WTC11 (cell line): ENCODE data around the gene DISP2. TPM values are rescaled to one million over a fixed set of nuclear protein-coding genes. Genes with fewer than 3 reads are reported as not detected.

Experiments
- ATAC-seq: fragments of 200-7000 bp; cut with Tn5 transposase; 2 replicates; pipeline ENCODE4 v1.10.0; 2021; ENCODE audit warnings: mild to moderate bottlenecking, moderate library complexity
- CTCF ChIA-PET: fragments of 300-600 bp; sonication (Branson Sonifier 250); formaldehyde crosslinking; loops from one replicate; lab custom pipeline; 2021; ENCODE audit warnings: antibody characterized with exemption; lab: Charles Lee
- POLR2A ChIA-PET: fragments of 350-600 bp; sonication (Branson Sonifier 250); formaldehyde crosslinking; loops from one replicate; lab custom pipeline; 2021; ENCODE audit warnings: antibody characterized with exemption; lab: Charles Lee
- DNase-seq: peaks from one replicate; pipeline ENCODE4 v3.0.0; 2021; ENCODE audit warnings: low spot score
- H3K27ac Mint-ChIP-seq: 2 replicates; pipeline ENCODE4 v1.8.0; 2021; ENCODE audit warnings: mixed read lengths
- H3K27me3 Mint-ChIP-seq: 2 replicates; pipeline ENCODE4 v1.8.0; 2021; ENCODE audit warnings: low read depth, mild to moderate bottlenecking, moderate library complexity, mixed read lengths
- H3K36me3 Mint-ChIP-seq: 2 replicates; pipeline ENCODE4 v1.8.0; 2021; ENCODE audit warnings: mixed read lengths
- H3K4me1 Mint-ChIP-seq: 2 replicates; pipeline ENCODE4 v1.8.0; 2022; ENCODE audit warnings: mixed read lengths
- H3K4me3 Mint-ChIP-seq: 2 replicates; pipeline ENCODE4 v1.8.0; 2021; ENCODE audit warnings: mild to moderate bottlenecking, moderate library complexity, mixed read lengths
- H3K9me3 Mint-ChIP-seq: 2 replicates; pipeline ENCODE4 v1.8.0; 2021; ENCODE audit warnings: mixed read lengths
- CREB1 ChIP-seq: sonication (generic); formaldehyde crosslinking; IDR thresholded peaks from 2 replicates; pipeline ENCODE4 v1.8.0; 2023; ENCODE audit warnings: mild to moderate bottlenecking, missing genetic modification reagents
- CREM ChIP-seq: sonication (generic); formaldehyde crosslinking; IDR thresholded peaks from 2 replicates; pipeline ENCODE4 v1.8.1; 2022; ENCODE audit warnings: mild to moderate bottlenecking, missing genetic modification reagents, moderate library complexity
- ELF4 ChIP-seq: sonication (generic); formaldehyde crosslinking; IDR thresholded peaks from 2 replicates; pipeline ENCODE4 v1.8.1; 2022; ENCODE audit warnings: low read depth, mild to moderate bottlenecking, moderate library complexity, missing genetic modification reagents
- ETV6 ChIP-seq: sonication (generic); formaldehyde crosslinking; IDR thresholded peaks from 2 replicates; pipeline ENCODE4 v1.8.1; 2022; ENCODE audit warnings: mild to moderate bottlenecking, missing genetic modification reagents
- FOXK1 ChIP-seq: sonication (generic); formaldehyde crosslinking; IDR thresholded peaks from 2 replicates; pipeline ENCODE4 v1.8.0; 2022; ENCODE audit warnings: mild to moderate bottlenecking, moderate library complexity, missing genetic modification reagents
- FOXP1 ChIP-seq: sonication (generic); formaldehyde crosslinking; IDR thresholded peaks from 2 replicates; pipeline ENCODE4 v1.8.0; 2022; ENCODE audit warnings: missing genetic modification reagents, mild to moderate bottlenecking, moderate library complexity, borderline replicate concordance
- HMGA2 ChIP-seq: fragments of 250-450 bp; sonication (Bioruptor Pico); IDR thresholded peaks from 2 replicates; pipeline ENCODE4 v1.4.0; 2021; ENCODE audit warnings: mild to moderate bottlenecking, moderate library complexity
- NFE2L1 ChIP-seq: sonication (generic); formaldehyde crosslinking; IDR thresholded peaks from 2 replicates; pipeline ENCODE4 v1.8.1; 2023; ENCODE audit warnings: missing genetic modification reagents
- NR1H2 ChIP-seq: sonication (generic); formaldehyde crosslinking; IDR thresholded peaks from 2 replicates; pipeline ENCODE4 v1.9.0; 2021; ENCODE audit warnings: mild to moderate bottlenecking, moderate library complexity, missing genetic modification reagents
- NR2C2 ChIP-seq: sonication (generic); formaldehyde crosslinking; IDR thresholded peaks from 2 replicates; pipeline ENCODE4 v1.8.0; 2022; ENCODE audit warnings: mild to moderate bottlenecking, missing genetic modification reagents
- NR3C1 ChIP-seq: sonication (generic); formaldehyde crosslinking; conservative IDR thresholded peaks from 2 replicates; pipeline ENCODE4 v1.8.1; 2023; ENCODE audit warnings: low read depth, mild to moderate bottlenecking, missing genetic modification reagents
- SP1 ChIP-seq: sonication (generic); formaldehyde crosslinking; conservative IDR thresholded peaks from 2 replicates; pipeline ENCODE4 v1.8.1; 2022; ENCODE audit warnings: missing genetic modification reagents
- ZNF232 ChIP-seq: sonication (generic); formaldehyde crosslinking; IDR thresholded peaks from 2 replicates; pipeline ENCODE4 v1.8.0; 2022; ENCODE audit warnings: mild to moderate bottlenecking, missing genetic modification reagents
- ZNF317 ChIP-seq: sonication (generic); formaldehyde crosslinking; IDR thresholded peaks from 2 replicates; pipeline ENCODE4 v1.8.1; 2023; ENCODE audit warnings: low read depth, mild to moderate bottlenecking, moderate library complexity, missing genetic modification reagents, borderline replicate concordance
- total RNA-seq: library from RNA; stranded (reverse); gene quantifications from 3 replicates; pipeline ENCODE4 v1.2.3, GENCODE V29; 2021
- TF ChIP-seq, protein P1 (sequence below): sonication (generic); formaldehyde crosslinking; IDR thresholded peaks from 2 replicates; pipeline ENCODE4 v1.8.1; 2022; ENCODE audit warnings: low read depth, mild to moderate bottlenecking, moderate library complexity, missing genetic modification reagents, borderline replicate concordance
- TF ChIP-seq, protein P2 (sequence below): sonication (generic); formaldehyde crosslinking; IDR thresholded peaks from 2 replicates; pipeline ENCODE4 v1.8.1; 2023; ENCODE audit warnings: mild to moderate bottlenecking, missing genetic modification reagents, borderline replicate concordance
- TF ChIP-seq, protein P3 (sequence below): sonication (generic); formaldehyde crosslinking; IDR thresholded peaks from 2 replicates; pipeline ENCODE4 v1.8.0; 2023; ENCODE audit warnings: missing genetic modification reagents
- TF ChIP-seq, protein P4 (sequence below): sonication (generic); formaldehyde crosslinking; IDR thresholded peaks from 2 replicates; pipeline ENCODE4 v1.8.1; 2023; ENCODE audit warnings: mild to moderate bottlenecking, missing genetic modification reagents, moderate library complexity

Gene DISP2
- total RNA-seq, 1 experiment from 2014 or later = 3.5 TPM

DNA sequence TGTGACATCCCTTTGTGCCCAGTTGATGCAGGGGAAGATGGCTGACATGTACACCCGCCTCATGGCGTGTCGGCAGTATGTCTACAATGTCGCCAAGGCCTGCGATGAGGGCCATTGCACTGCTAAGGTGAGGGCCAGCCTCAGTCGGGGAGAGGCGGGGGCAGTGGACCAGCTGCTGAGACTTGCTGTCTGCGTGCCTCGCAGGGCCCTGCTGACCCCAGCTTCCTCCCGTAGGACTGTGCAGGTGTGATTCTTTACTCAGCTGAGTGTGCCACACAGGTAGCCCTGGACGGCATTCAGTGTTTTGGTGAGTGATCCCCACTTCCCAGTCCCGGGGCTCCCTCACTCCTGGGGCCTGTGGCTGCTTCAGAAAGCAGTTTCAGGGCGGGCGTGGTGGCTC is 58.0 kb downstream of the DISP2 start (continued):
- TF ChIP-seq, protein P1, sequence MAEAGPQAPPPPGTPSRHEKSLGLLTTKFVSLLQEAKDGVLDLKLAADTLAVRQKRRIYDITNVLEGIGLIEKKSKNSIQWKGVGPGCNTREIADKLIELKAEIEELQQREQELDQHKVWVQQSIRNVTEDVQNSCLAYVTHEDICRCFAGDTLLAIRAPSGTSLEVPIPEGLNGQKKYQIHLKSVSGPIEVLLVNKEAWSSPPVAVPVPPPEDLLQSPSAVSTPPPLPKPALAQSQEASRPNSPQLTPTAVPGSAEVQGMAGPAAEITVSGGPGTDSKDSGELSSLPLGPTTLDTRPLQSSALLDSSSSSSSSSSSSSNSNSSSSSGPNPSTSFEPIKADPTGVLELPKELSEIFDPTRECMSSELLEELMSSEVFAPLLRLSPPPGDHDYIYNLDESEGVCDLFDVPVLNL (CRISPR knock-in tag) = no peak
- TF ChIP-seq ZNF317 (no peak), NR3C1 (CRISPR knock-in tag) (no peak), HMGA2 (no peak), NFE2L1 (CRISPR knock-in tag) (no peak), FOXK1 (CRISPR knock-in tag) (no peak), ZNF232 (CRISPR knock-in tag) (no peak), SP1 (CRISPR knock-in tag) (no peak), NR2C2 (CRISPR knock-in tag) (no peak)
- TF ChIP-seq, protein P2, sequence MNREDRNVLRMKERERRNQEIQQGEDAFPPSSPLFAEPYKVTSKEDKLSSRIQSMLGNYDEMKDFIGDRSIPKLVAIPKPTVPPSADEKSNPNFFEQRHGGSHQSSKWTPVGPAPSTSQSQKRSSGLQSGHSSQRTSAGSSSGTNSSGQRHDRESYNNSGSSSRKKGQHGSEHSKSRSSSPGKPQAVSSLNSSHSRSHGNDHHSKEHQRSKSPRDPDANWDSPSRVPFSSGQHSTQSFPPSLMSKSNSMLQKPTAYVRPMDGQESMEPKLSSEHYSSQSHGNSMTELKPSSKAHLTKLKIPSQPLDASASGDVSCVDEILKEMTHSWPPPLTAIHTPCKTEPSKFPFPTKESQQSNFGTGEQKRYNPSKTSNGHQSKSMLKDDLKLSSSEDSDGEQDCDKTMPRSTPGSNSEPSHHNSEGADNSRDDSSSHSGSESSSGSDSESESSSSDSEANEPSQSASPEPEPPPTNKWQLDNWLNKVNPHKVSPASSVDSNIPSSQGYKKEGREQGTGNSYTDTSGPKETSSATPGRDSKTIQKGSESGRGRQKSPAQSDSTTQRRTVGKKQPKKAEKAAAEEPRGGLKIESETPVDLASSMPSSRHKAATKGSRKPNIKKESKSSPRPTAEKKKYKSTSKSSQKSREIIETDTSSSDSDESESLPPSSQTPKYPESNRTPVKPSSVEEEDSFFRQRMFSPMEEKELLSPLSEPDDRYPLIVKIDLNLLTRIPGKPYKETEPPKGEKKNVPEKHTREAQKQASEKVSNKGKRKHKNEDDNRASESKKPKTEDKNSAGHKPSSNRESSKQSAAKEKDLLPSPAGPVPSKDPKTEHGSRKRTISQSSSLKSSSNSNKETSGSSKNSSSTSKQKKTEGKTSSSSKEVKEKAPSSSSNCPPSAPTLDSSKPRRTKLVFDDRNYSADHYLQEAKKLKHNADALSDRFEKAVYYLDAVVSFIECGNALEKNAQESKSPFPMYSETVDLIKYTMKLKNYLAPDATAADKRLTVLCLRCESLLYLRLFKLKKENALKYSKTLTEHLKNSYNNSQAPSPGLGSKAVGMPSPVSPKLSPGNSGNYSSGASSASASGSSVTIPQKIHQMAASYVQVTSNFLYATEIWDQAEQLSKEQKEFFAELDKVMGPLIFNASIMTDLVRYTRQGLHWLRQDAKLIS (CRISPR knock-in tag) = no peak

DNA sequence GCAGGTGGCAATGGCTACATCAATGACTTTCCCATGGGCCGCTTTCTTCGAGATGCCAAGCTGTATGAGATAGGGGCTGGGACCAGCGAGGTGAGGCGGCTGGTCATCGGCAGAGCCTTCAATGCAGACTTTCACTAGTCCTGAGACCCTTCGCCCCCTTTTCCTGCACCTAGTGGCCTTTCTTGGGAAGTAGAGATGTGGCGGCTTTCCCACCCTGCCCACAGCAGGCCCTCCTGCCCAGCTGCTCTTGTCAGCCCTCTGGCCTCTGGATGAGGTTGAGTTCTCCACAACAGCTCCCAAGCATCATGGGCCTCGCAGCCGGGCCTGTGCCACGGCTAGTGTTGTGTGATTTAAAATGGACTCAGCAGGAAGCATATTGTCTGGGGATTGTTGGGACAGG is 60.1 kb downstream of the DISP2 start:
- peaks cover 14% of the 10 kb centered on the region for H3K4me1 Mint-ChIP-seq
- H3K27me3 Mint-ChIP-seq = no peaks in the 10 kb centered on the region
- TF ChIP-seq, protein P3, sequence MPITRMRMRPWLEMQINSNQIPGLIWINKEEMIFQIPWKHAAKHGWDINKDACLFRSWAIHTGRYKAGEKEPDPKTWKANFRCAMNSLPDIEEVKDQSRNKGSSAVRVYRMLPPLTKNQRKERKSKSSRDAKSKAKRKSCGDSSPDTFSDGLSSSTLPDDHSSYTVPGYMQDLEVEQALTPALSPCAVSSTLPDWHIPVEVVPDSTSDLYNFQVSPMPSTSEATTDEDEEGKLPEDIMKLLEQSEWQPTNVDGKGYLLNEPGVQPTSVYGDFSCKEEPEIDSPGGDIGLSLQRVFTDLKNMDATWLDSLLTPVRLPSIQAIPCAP (CRISPR knock-in tag) = no peak
- TF ChIP-seq CREM = no peak
- no peak for TF ChIP-seq NR1H2 (CRISPR knock-in tag)
- no peak for TF ChIP-seq SP1 (CRISPR knock-in tag)
- no peak for TF ChIP-seq FOXP1 (CRISPR knock-in tag)
- TF ChIP-seq, protein P4, sequence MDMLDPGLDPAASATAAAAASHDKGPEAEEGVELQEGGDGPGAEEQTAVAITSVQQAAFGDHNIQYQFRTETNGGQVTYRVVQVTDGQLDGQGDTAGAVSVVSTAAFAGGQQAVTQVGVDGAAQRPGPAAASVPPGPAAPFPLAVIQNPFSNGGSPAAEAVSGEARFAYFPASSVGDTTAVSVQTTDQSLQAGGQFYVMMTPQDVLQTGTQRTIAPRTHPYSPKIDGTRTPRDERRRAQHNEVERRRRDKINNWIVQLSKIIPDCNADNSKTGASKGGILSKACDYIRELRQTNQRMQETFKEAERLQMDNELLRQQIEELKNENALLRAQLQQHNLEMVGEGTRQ (CRISPR knock-in tag) = no peak
- H3K36me3 Mint-ChIP-seq = peaks cover 39% of the 10 kb centered on the region
- H3K27ac Mint-ChIP-seq = no peak overlapping the region; the same call in 1 of the 2 replicates
- no peak for ATAC-seq
- H3K9me3 Mint-ChIP-seq = no peaks in the 10 kb centered on the region
- DNase-seq = no peak
- no peak overlapping the region for H3K4me3 Mint-ChIP-seq
- POLR2A ChIA-PET = interaction anchor here (0.6 kb wide), 1 partner anchor 21 kb away, joined by 6 read pairs; no protein-coding TSS in a partner anchor
- CTCF ChIA-PET = interaction anchor here (1.2 to 8.5 kb wide), 5 partner anchors 11 to 143 kb away, joined by 3 to 98 read pairs (median 4); partner anchors contain the start of gene CCDC9B

DNA sequence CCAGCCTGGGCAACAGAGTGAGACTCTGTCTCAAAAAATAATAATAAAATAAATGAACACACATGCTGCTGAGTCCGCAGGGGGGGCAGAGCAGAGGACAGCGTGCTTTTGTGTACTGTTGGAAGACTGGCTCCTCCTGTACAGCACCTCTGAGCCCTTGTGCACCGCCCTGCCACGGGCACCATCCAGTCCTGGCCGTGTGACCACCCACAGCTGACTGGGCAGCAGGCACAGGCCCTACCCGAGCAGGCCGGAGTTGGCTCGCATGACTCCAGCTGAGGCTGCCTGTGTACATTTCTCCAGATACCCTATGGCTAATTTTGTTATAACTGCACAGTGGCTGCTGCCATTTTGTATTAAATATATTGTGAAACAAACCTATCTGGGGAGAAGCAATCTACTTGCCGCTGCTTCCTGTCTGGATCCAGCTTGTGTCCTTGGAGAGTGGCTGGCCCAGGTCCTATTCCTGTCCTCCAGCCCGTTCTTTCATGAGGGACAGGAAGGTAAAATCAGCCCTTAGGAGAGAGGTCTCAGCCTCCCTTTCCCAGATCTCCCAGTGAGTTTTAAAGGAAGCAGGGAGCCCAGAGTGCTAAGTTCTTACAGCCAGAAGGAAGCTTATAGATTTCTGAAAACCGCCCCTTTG is 62.2 kb downstream of the DISP2 start:
- Mint-ChIP-seq H3K4me3 (no peak overlapping the region), H3K27me3 (no peaks in the 10 kb centered on the region; the same call in 1 of the 2 replicates), H3K36me3 (peaks cover 20% of the 10 kb centered on the region), H3K4me1 (peaks cover 14% of the 10 kb centered on the region), H3K9me3 (no peaks in the 10 kb centered on the region), H3K27ac (peak overlapping the region; percentile 51)
- POLR2A ChIA-PET = interaction anchor here (1.1 kb wide), 1 partner anchor 136 kb away, joined by 3 read pairs; no protein-coding TSS in a partner anchor
- TF ChIP-seq ELF4 (CRISPR knock-in tag) (0 out of 2 replicates have a peak, but pooled peaks have one; percentile 39), ETV6 (CRISPR knock-in tag) (no peak), CREB1 (CRISPR knock-in tag) (no peak)
- TF ChIP-seq, protein P1 (CRISPR knock-in tag) = no peak
- no peak for ATAC-seq
- no peak for DNase-seq
- CTCF ChIA-PET = interaction anchor here (1.0 to 8.5 kb wide), 6 partner anchors 14 to 145 kb away, joined by 3 to 98 read pairs (median 6); partner anchors contain the start of genes CCDC9B, IVD and PLCB2
